Fibroblast of lung (primary cell): Measurements from ENCODE around the gene TMEM175.

Source experiments
- CTCF ChIP-seq, 2 donors: IDR thresholded peaks in 1 of 2; conservative IDR thresholded peaks in 1 of 2; 1 replicate in 1 of 2; 2 replicates in 1 of 2; pipeline ENCODE4 v1.5.1; 2011 to 2012; ENCODE audit warnings: low read length in 2 of 2, control low read depth in 1 of 2, inconsistent platforms in 1 of 2, low read depth in 1 of 2, mild to moderate bottlenecking in 1 of 2
- EZH2 ChIP-seq: IDR thresholded peaks from 2 replicates; pipeline ENCODE4 v1.5.1; 2012; ENCODE audit warnings: low read length, control low read depth, mild to moderate bottlenecking; ENCODE audit errors: missing control alignments

- TF ChIP-seq EZH2 = no peak
- no peak for TF ChIP-seq CTCF (conservative IDR thresholded peaks at IDR 0.05 in 1 of 2, IDR thresholded peaks at IDR 0.05 in 1 of 2; ENCODE audit: low read depth in 1 of 2, low read length in 2 of 2)
These were observed 32.2 kb upstream of the TMEM175 start for GRCh38 chr4:900073-900472.
